Umbilical cord (tissue), 2 donors: Measurements from ENCODE around the gene UBE2G1. TPM values are rescaled to one million over a fixed set of nuclear protein-coding genes. Genes with fewer than 3 reads are reported as not detected.

Experiments
- DNase-seq: peaks from one replicate; pipeline ENCODE4 v3.0.0-alpha.2; 2015; ENCODE audit warnings: low spot score
- total RNA-seq: library from RNA; depleted of rRNA; stranded (reverse); fragments of >200 nt; gene quantifications from one replicate; pipeline ENCODE4 v1.2.3, GENCODE V29; 2014; ENCODE audit warnings: low replicate concordance; ENCODE audit not compliant: insufficient read depth

The UBE2G1 gene
- total RNA-seq, 1 donor from 2014 or later, result 27.0 TPM

DNA sequence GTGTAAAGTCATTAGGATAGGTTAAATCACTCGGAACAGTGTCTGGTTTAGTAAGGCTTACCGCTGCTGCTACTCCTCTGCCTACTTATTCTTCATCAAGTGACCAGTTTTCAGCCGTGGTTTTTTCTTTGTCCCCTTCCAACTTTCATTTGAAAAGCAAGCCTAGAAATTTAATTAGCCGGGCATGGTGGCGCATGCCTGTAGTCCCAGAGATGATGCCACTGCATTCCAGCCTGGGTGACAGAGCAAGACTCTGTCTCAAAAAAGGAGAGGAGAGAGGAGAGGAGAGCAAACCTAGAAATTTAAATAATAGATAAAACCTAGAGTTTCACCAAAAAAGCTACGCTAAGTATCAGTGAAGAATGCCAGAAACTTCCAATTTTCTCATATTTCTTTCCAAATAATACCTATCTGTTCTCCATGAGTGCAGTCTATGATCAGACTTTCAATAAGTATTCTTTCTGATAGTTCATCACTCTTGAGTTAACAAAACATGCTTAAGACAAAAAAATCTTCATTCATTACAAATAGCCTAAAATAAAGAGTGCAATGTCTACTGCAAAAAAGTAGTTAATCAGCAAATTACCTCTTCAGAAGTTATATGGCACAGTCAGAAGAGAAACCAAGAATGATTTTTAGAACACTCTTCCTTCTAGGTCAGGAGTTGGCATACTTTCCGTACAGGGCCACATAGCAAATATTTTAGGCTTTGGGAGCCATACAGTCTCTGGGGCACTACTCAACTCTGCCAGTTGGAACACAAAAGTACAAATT is 117.8 kb downstream of the UBE2G1 start:
- DNase-seq, result no peak

DNA sequence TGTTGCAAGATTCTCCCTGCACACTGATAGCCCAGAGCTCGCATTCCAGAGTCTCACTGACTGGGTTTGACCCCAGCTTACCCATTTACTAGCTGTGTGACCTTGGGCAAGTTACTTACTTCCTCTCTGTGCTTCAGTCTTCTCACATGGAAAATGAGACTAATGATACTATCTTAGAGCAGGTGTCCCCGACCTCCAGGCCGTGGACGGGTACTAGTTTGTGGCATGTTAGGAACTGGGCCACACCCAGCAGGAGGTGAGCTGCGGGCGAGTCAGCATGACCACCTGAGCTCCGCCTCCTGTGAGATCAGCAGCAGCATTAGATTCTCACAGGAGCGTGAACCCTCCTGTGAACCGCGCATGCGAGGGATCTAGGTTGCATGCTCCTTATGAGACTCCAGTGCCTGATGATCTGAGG is 118.5 kb downstream of the UBE2G1 start:
- peak; percentile 15 for DNase-seq

DNA sequence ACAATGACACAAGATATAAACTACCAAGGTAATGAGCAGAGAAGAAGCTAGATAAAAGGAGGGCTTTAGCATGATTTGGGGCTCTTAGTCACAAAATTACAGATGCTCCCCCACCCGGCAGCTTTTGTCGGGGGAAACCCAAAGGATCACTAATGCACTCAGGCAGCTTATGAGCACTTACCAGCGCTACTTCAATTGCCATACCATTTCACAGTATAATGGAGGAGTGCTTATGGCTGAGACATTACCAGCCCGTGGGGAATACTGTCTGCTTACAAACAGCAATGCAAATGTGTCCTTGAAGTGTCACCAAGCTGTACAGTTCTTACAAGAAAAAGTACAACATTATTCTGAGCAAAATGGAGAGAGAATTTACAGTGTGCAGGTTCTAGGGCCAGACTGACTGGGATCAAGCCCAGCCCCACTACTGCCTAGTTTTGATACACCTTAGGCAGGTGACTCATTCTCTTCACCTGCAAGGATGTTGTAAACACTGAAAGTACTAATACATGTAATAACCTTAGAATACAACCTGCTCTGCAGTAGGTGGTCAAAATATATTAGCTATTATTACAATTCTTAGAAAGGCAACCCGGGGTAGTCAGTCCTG is 119.0 kb downstream of the UBE2G1 start:
- peak; percentile 35 for DNase-seq

GRCh38 chr17:4246674-4247073 is 119.8 kb downstream of the UBE2G1 start:
- DNase-seq, result no peak

DNA sequence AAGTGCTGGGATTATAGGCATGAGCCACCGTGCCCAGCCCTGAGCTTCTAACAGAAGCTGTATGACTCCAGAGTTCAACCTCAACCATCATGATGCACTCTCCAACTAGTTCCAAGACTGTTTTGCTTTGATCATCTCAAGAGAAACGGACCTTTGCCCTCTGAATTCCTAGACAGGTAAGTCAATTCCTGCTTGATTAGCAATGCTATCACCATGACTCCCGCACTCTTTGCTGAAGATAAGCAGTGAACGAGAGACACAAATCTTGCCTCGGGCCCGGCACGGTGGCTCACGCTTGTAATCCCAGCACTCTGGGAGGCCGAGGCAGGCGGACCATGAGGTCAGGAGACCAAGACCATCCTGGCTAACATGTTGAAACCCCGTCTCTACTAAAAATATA is 124.9 kb downstream of the UBE2G1 start:
- no peak for DNase-seq

DNA sequence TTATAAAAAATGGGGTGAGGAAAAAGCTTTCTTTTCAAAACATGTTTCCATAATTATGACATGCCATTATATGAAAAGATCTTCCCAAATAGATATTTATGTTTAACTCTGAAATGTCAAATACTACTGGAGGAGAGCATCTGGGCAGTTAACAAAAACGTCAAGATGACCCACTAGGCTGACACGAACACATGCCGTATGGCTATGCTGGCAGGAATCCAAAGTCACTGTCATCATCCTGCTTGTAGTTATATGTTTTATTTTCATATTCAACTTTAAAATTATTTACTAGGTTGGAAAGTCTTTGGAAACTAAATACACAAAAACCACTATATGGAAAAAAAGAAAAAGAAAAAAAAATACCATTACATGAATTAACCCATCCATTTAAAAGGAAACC is 130.0 kb downstream of the UBE2G1 start:
- no peak for DNase-seq

- peak; percentile 12 for DNase-seq
Observed at GRCh38 chr17:4235372-4236279, 130.8 kb downstream of the UBE2G1 start.

- peak; percentile 21 for DNase-seq
Observed at GRCh38 chr17:4234401-4234800, 132.1 kb downstream of the UBE2G1 start.

- DNase-seq, result peak; percentile 41
Observed at GRCh38 chr17:4233668-4234258, 132.7 kb downstream of the UBE2G1 start.

- DNase-seq, result peak; percentile 65
Observed at GRCh38 chr17:4232168-4232813, 134.2 kb downstream of the UBE2G1 start.

- DNase-seq, result peak; percentile 99
Observed at GRCh38 chr17:4229627-4230541, 136.6 kb downstream of the UBE2G1 start.

- DNase-seq, result no peak
Observed at GRCh38 chr17:4221899-4222659, 144.4 kb downstream of the UBE2G1 start.

DNA sequence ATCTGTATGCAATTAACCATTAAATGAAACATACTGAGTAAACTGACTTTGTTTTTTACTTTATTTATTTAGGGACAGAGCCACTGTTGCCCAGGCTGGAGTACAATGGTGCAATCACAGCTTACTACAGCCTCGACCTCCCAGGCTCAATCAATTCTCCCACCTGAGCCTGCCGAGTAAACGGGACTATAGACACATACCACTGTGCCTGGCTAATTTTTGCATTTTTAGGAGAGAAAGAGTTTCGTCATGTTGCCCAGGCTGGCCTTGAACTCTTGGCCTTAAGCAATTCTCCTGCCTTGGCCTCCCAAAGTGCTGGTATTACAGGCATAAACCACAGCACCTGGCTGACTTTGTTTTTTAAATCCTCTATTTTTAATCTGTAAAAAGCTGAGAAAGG is 145.3 kb downstream of the UBE2G1 start:
- no peak for DNase-seq

GRCh38 chr17:4220655-4221054 is 145.8 kb downstream of the UBE2G1 start:
- peak; percentile 64 for DNase-seq

Other genes starting within 250 kb of the UBE2G1 start
- gene ZZEF1, start 223.6 kb downstream of the UBE2G1 start, total RNA-seq, result 29.4 TPM
- 21.2 TPM for gene CYB5D2, start 223.5 kb downstream of the UBE2G1 start, total RNA-seq
- 54.9 TPM for gene ANKFY1, start 102.7 kb downstream of the UBE2G1 start, total RNA-seq
- gene SPNS3, start 67.3 kb upstream of the UBE2G1 start, total RNA-seq, result not detected
- gene SPNS2, start 132.2 kb upstream of the UBE2G1 start, total RNA-seq, result 5.8 TPM
- 27.9 TPM for gene MYBBP1A, start 188.7 kb upstream of the UBE2G1 start, total RNA-seq
- 1.4 TPM for gene GGT6, start 193.9 kb upstream of the UBE2G1 start, total RNA-seq
- 11.3 TPM for gene SMTNL2, start 217.9 kb upstream of the UBE2G1 start, total RNA-seq